Ishikawa (cell line): ENCODE measurements around the gene ANKUB1.

Source experiments
- NFIC ChIP-seq: IDR thresholded peaks from 2 replicates; pipeline ENCODE4 v1.6.1; 2012
- RAD21 ChIP-seq: IDR thresholded peaks from 2 replicates; pipeline ENCODE4 v1.6.1; 2012; ENCODE audit warnings: low read depth
- TF ChIP-seq, protein P1 (sequence below): IDR thresholded peaks from 2 replicates; pipeline ENCODE4 v1.6.1; 2012
- TF ChIP-seq, protein P2 (sequence below): IDR thresholded peaks from 2 replicates; pipeline ENCODE4 v1.6.1; 2012

DNA sequence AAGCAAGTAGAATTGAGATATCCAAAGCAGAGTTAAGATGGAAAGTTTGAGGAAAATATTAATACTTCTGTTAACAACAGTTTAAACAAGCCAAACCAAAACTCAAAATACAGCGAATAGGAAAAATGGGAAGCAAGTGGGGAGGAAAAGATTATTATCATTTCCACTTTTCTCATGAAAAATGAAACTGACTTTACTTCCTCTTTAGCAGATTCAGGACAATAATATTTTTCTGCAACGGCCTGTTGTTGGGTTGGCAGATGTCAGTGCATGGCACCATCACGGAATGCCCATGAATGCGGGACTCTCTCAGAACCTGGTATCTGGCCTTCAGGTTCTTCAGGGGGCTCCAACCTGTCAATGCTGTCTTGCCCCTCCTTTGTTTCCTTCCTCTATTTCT lies 11.1 kb downstream of the ANKUB1 start:
- TF ChIP-seq RAD21 (no peak), NFIC (no peak)
- TF ChIP-seq, protein P1, sequence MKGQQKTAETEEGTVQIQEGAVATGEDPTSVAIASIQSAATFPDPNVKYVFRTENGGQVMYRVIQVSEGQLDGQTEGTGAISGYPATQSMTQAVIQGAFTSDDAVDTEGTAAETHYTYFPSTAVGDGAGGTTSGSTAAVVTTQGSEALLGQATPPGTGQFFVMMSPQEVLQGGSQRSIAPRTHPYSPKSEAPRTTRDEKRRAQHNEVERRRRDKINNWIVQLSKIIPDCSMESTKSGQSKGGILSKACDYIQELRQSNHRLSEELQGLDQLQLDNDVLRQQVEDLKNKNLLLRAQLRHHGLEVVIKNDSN: no peak
- TF ChIP-seq, protein P2, sequence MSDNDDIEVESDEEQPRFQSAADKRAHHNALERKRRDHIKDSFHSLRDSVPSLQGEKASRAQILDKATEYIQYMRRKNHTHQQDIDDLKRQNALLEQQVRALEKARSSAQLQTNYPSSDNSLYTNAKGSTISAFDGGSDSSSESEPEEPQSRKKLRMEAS: no peak
